Stimulated activated CD8-positive, alpha-beta memory T cell treated with anti-CD3 and anti-CD28 coated beads, Interleukin-4, amount 100 ng/mL, for 48 hours (primary cell): ENCODE results near the gene FAM219A.

Experiments used
- DNase-seq: peaks from one replicate; pipeline ENCODE4 v3.0.0-alpha.2; 2020

The FAM219A gene

GRCh38 chr9:34458013-34458958 lies at the start of gene FAM219A, which contains the start of gene DNAI1:
TSS of gene FAM219A (minus strand) at chr9:34458570. CDS start at chr9:34458263, 307 bp downstream.
TSS of gene DNAI1 (plus strand) at chr9:34458805. CDS start at chr9:34459006, 201 bp downstream.
- DNase-seq, result peak; percentile 99

GRCh38 chr9:34507966-34508365 lies 49.6 kb upstream of the FAM219A start:
- peak; percentile 5 for DNase-seq

- peak; percentile 2 for DNase-seq
Measured at GRCh38 chr9:34507556-34507955, 49.2 kb upstream of the FAM219A start.

- no peak for DNase-seq
Measured at GRCh38 chr9:34506623-34507022, 48.3 kb upstream of the FAM219A start.

- no peak for DNase-seq
Measured at GRCh38 chr9:34505370-34506120, 47.2 kb upstream of the FAM219A start.

GRCh38 chr9:34503406-34503805 lies 45.0 kb upstream of the FAM219A start:
- no peak for DNase-seq

- no peak for DNase-seq
Measured at GRCh38 chr9:34502891-34503290, 44.5 kb upstream of the FAM219A start.

- no peak for DNase-seq
Measured at GRCh38 chr9:34502471-34502870, 44.1 kb upstream of the FAM219A start.

GRCh38 chr9:34501889-34502425 lies 43.6 kb upstream of the FAM219A start:
- DNase-seq, result no peak

GRCh38 chr9:34501372-34501771 lies 43.0 kb upstream of the FAM219A start:
- no peak for DNase-seq

- peak; percentile 92 for DNase-seq
Measured at GRCh38 chr9:34500623-34501267, 42.4 kb upstream of the FAM219A start.

GRCh38 chr9:34499076-34499475 lies 40.7 kb upstream of the FAM219A start:
- DNase-seq, result no peak

- DNase-seq, result no peak
Measured at GRCh38 chr9:34498553-34498952, 40.2 kb upstream of the FAM219A start.

GRCh38 chr9:34496149-34496712 lies 37.9 kb upstream of the FAM219A start:
- no peak for DNase-seq

GRCh38 chr9:34493972-34494535 lies 35.7 kb upstream of the FAM219A start:
- peak; percentile 65 for DNase-seq

- DNase-seq, result no peak
Measured at GRCh38 chr9:34492051-34492450, 33.7 kb upstream of the FAM219A start.

GRCh38 chr9:34491596-34491995 lies 33.2 kb upstream of the FAM219A start:
- DNase-seq, result no peak

GRCh38 chr9:34490760-34491159 lies 32.4 kb upstream of the FAM219A start:
- no peak for DNase-seq

- no peak for DNase-seq
Measured at GRCh38 chr9:34490360-34490759, 32.0 kb upstream of the FAM219A start.

- DNase-seq, result no peak
Measured at GRCh38 chr9:34486572-34486971, 28.2 kb upstream of the FAM219A start.

GRCh38 chr9:34485822-34486221 lies 27.5 kb upstream of the FAM219A start:
- no peak for DNase-seq

- no peak for DNase-seq
Measured at GRCh38 chr9:34484678-34485077, 26.3 kb upstream of the FAM219A start.
